Liver (tissue), 9 donors: Measurements from ENCODE around the gene BRD3OS. TPM values are rescaled to one million over a fixed set of nuclear protein-coding genes. Genes with fewer than 3 reads are reported as not detected.

Experiments used
- DNase-seq: peaks from one replicate; pipeline ENCODE4 v3.0.0-alpha.2; 2017; ENCODE audit warnings: low spot score
- H3K27ac ChIP-seq, 2 donors: one replicate each; pipeline ENCODE4 v1.7.0; 2013; ENCODE audit warnings: inconsistent platforms in 2 of 2, low read length in 2 of 2, control low read depth in 1 of 2, low read depth in 1 of 2, mild to moderate bottlenecking in 1 of 2
- H3K27me3 ChIP-seq, 4 donors: one replicate each; pipeline versions ENCODE4 v1.6.1 to v1.7.0; 2013; ENCODE audit warnings: low read length in 3 of 4, inconsistent platforms in 1 of 4, mild to moderate bottlenecking in 1 of 4, moderate library complexity in 1 of 4; ENCODE audit not compliant: control insufficient read depth in 4 of 4, insufficient read depth in 4 of 4
- H3K36me3 ChIP-seq, 4 donors: one replicate each; pipeline versions ENCODE4 v1.6.1 to v1.7.0; 2013; ENCODE audit warnings: low read length in 3 of 4, mild to moderate bottlenecking in 3 of 4, low read depth in 1 of 4, moderate library complexity in 1 of 4; ENCODE audit not compliant: control insufficient read depth in 4 of 4, insufficient read depth in 3 of 4
- H3K4me1 ChIP-seq, 4 donors: one replicate each; pipeline versions ENCODE4 v1.6.1 to v1.7.0; 2013; ENCODE audit warnings: low read length in 3 of 4, mild to moderate bottlenecking in 3 of 4, moderate library complexity in 1 of 4; ENCODE audit not compliant: control insufficient read depth in 4 of 4, insufficient read depth in 4 of 4
- H3K4me3 ChIP-seq, 3 donors: one replicate each; pipeline versions ENCODE4 v1.6.1 to v1.7.0; 2013; ENCODE audit warnings: low read length in 3 of 3, control low read depth in 1 of 3, low read depth in 1 of 3, mild to moderate bottlenecking in 1 of 3
- H3K9ac ChIP-seq, 2 donors: one replicate each; pipeline ENCODE4 v1.7.0; 2013; ENCODE audit warnings: low read length in 2 of 2, mild to moderate bottlenecking in 2 of 2, moderate library complexity in 2 of 2, control low read depth in 1 of 2, low read depth in 1 of 2
- H3K9me3 ChIP-seq, 4 donors: one replicate each; pipeline versions ENCODE4 v1.6.1 to v1.7.0; 2013; ENCODE audit warnings: low read length in 3 of 4; ENCODE audit not compliant: control insufficient read depth in 4 of 4
- ATF3 ChIP-seq: IDR thresholded peaks from 2 replicates; pipeline ENCODE4 v1.6.1; 2016; ENCODE audit warnings: antibody characterized with exemption
- CTCF ChIP-seq: fragments of 150-350 bp; IDR thresholded peaks from 2 replicates; pipeline ENCODE4 v1.5.1; 2017; ENCODE audit warnings: improper control_type of control experiment, low read depth, low read length; ENCODE audit not compliant: missing input control
- FOXA1 ChIP-seq: IDR thresholded peaks from 2 replicates; pipeline ENCODE4 v1.6.1; 2016; ENCODE audit warnings: antibody characterized with exemption
- FOXA2 ChIP-seq: IDR thresholded peaks from 2 replicates; pipeline ENCODE4 v1.6.1; 2016; ENCODE audit warnings: antibody characterized with exemption
- GABPA ChIP-seq, 2 donors: IDR thresholded peaks in 1 of 2; conservative IDR thresholded peaks in 1 of 2; 2 replicates each; pipeline ENCODE4 v1.6.1; 2016; ENCODE audit warnings: antibody characterized with exemption in 2 of 2, mild to moderate bottlenecking in 1 of 2, moderate library complexity in 1 of 2
- HNF4A ChIP-seq, 2 donors: conservative IDR thresholded peaks; 2 replicates each; pipeline ENCODE4 v1.6.1; 2016; ENCODE audit warnings: antibody characterized with exemption in 2 of 2, mild to moderate bottlenecking in 2 of 2
- NR2F2 ChIP-seq: IDR thresholded peaks from 2 replicates; pipeline ENCODE4 v1.6.1; 2016; ENCODE audit warnings: antibody characterized with exemption
- RAD21 ChIP-seq, 2 donors: IDR thresholded peaks; 2 replicates each; pipeline ENCODE4 v1.6.1; 2016; ENCODE audit warnings: antibody characterized with exemption in 2 of 2, mild to moderate bottlenecking in 2 of 2
- YY1 ChIP-seq: IDR thresholded peaks from 2 replicates; pipeline ENCODE4 v1.6.1; 2016; ENCODE audit warnings: antibody characterized with exemption, mild to moderate bottlenecking
- ZBTB33 ChIP-seq: IDR thresholded peaks from 2 replicates; pipeline ENCODE4 v1.6.1; 2016; ENCODE audit warnings: antibody characterized with exemption
- WGBS: extraction: QIAGEN DNeasy Blood & Tissue Kit; methylation state at CpG from one replicate; pipeline ENCODE4 v1.1.7; 2013; 5-methylcytosine and 5-hydroxymethylcytosine counted together
- polyA plus RNA-seq, 2 donors: library from polyadenylated mRNA; stranded (reverse) in 1 of 2; unstranded in 1 of 2; fragments of 200-250 nt in 1 of 2; fragments of >200 nt in 1 of 2; fragmentation: Nextera tagmentation in 1 of 2; extraction: Ambion mirVana in 1 of 2; gene quantifications; one replicate each; pipeline versions ENCODE4 v1.2.1 to v1.2.3, GENCODE V29; 2013 to 2015
- total RNA-seq, 2 donors: library from RNA; depleted of rRNA; stranded (reverse); fragments of >200 nt; gene quantifications; one replicate each; pipeline ENCODE4 v1.2.3, GENCODE V29; 2014
- donor health status: healthy.
- donor health status: healthy.
- donor health status: healthy.
- donor health status: healthy.
- donor health status: healthy.

Gene BRD3OS
- total and polyA plus RNA-seq, 4 donors: 2.1 to 5.1 (median 2.9) TPM

- Histone ChIP-seq H3K9ac (peak overlapping the region; percentile 50 to 81), H3K27me3 (no peaks in the 10 kb centered on the region), H3K9me3 (no peaks in the 10 kb centered on the region), H3K36me3 (no peaks in the 10 kb centered on the region), H3K4me1 (peaks cover 27 to 57% (median 49%) of the 10 kb centered on the region in 4 donors), H3K27ac (peak overlapping the region; percentile 79 to 82), H3K4me3 (no peak overlapping the region)
- WGBS: 54% methylated on average over 22 of the region's 22 CpGs
- TF ChIP-seq ZBTB33 (no peak), RAD21 (IDR thresholded peaks at IDR 0.05) (peak in 1 of 2 donors; percentile 17), FOXA2 (no peak), GABPA (IDR thresholded peaks at IDR 0.05 in 1 of 2, conservative IDR thresholded peaks at IDR 0.05 in 1 of 2) (peak in 1 of 2 donors; percentile 8), HNF4A (conservative IDR thresholded peaks at IDR 0.05) (peak in 1 of 2 donors; percentile 7)
- DNase-seq: no peak
Measured at GRCh38 chr9:133979921-133980863, 45.1 kb upstream of the BRD3OS start.

GRCh38 chr9:133980864-133981588 lies 44.3 kb upstream of the BRD3OS start:
- H3K9ac ChIP-seq: no peak overlapping the region
- peaks cover 27 to 55% (median 47%) of the 10 kb centered on the region in 4 donors for H3K4me1 ChIP-seq
- TF ChIP-seq CTCF (no peak), FOXA1 (no peak), ATF3 (no peak), NR2F2 (no peak), YY1 (no peak), ZBTB33 (no peak)
- no peaks in the 10 kb centered on the region for H3K27me3 ChIP-seq
- WGBS: 90% methylated on average over 25 of the region's 25 CpGs
- DNase-seq: no peak
- H3K36me3 ChIP-seq: peaks cover 0 to under 1% (median 0%) of the 10 kb centered on the region in 4 donors
- no peak overlapping the region for H3K27ac ChIP-seq
- no peak overlapping the region for H3K4me3 ChIP-seq
- no peaks in the 10 kb centered on the region for H3K9me3 ChIP-seq
